Neuronal stem cell (in vitro differentiated cells): Measurements from ENCODE around the gene CEBPA.

ENCODE experiments used
- DNase-seq: peaks from one replicate; pipeline ENCODE4 v3.0.0-alpha.2; 2013; ENCODE audit warnings: low spot score
- H2AFZ ChIP-seq: one replicate; pipeline ENCODE4 v1.6.1; 2013; ENCODE audit warnings: mild to moderate bottlenecking, low read length, inconsistent platforms
- H2AK5ac ChIP-seq: 2 replicates; pipeline ENCODE4 v1.6.1; 2013; ENCODE audit warnings: low read depth, mild to moderate bottlenecking, inconsistent platforms, low read length, moderate library complexity, mixed read lengths
- H2BK120ac ChIP-seq: 2 replicates; pipeline ENCODE4 v1.6.1; 2013; ENCODE audit warnings: low read depth, mild to moderate bottlenecking, inconsistent platforms, low read length, moderate library complexity, mixed read lengths
- H2BK12ac ChIP-seq: one replicate; pipeline ENCODE4 v1.6.1; 2013; ENCODE audit warnings: low read length, inconsistent platforms
- H2BK15ac ChIP-seq: 2 replicates; pipeline ENCODE4 v1.6.1; 2013; ENCODE audit warnings: mild to moderate bottlenecking, low read length, inconsistent platforms, mixed read lengths
- H2BK5ac ChIP-seq: one replicate; pipeline ENCODE4 v1.6.1; 2013; ENCODE audit warnings: inconsistent platforms, mild to moderate bottlenecking, low read length, moderate library complexity
- H3K14ac ChIP-seq: one replicate; pipeline ENCODE4 v1.6.1; 2013; ENCODE audit warnings: low read length, inconsistent platforms
- H3K18ac ChIP-seq: 2 replicates; pipeline ENCODE4 v1.6.1; 2013; ENCODE audit warnings: low read length, inconsistent platforms
- H3K23ac ChIP-seq: 2 replicates; pipeline ENCODE4 v1.6.1; 2013; ENCODE audit warnings: low read depth, mild to moderate bottlenecking, mixed read lengths, low read length, inconsistent platforms; ENCODE audit not compliant: poor library complexity
- H3K27ac ChIP-seq: replicated peaks from 3 replicates; pipeline ENCODE4 v1.5.1; 2013; ENCODE audit warnings: low read length, inconsistent platforms
- H3K27me3 ChIP-seq, 3 experiments: 2 replicates each; pipeline ENCODE4 v1.6.1; 2013; ENCODE audit warnings: low read length in 3 of 3, mild to moderate bottlenecking in 2 of 3, inconsistent platforms in 1 of 3, low read depth in 1 of 3, mixed read lengths in 1 of 3, moderate library complexity in 1 of 3; ENCODE audit not compliant: control insufficient read depth in 3 of 3, insufficient read depth in 3 of 3
- H3K36me3 ChIP-seq, 2 donors: replicated peaks in 1 of 2; 2 replicates each; pipeline ENCODE4 v1.6.1; 2013; ENCODE audit warnings: low read length in 2 of 2; ENCODE audit not compliant: control insufficient read depth in 2 of 2, insufficient read depth in 2 of 2
- H3K4ac ChIP-seq: 2 replicates; pipeline ENCODE4 v1.6.1; 2013; ENCODE audit warnings: inconsistent platforms, mild to moderate bottlenecking, low read length, moderate library complexity
- H3K4me1 ChIP-seq, 2 donors: 1 replicate in 1 of 2; 2 replicates in 1 of 2; pipeline ENCODE4 v1.6.1; 2013; ENCODE audit warnings: low read length in 2 of 2, low read depth in 1 of 2; ENCODE audit not compliant: control insufficient read depth in 2 of 2, insufficient read depth in 1 of 2
- H3K4me2 ChIP-seq: one replicate; pipeline ENCODE4 v1.6.1; 2013; ENCODE audit warnings: mild to moderate bottlenecking, low read length, inconsistent platforms; ENCODE audit not compliant: insufficient read depth, poor library complexity, severe bottlenecking
- H3K4me3 ChIP-seq, 2 donors: 2 replicates each; pipeline ENCODE4 v1.5.1; 2013; ENCODE audit warnings: low read length in 2 of 2, mild to moderate bottlenecking in 2 of 2, inconsistent platforms in 1 of 2, moderate library complexity in 1 of 2
- H3K79me1 ChIP-seq: one replicate; pipeline ENCODE4 v1.6.1; 2013; ENCODE audit warnings: low read depth, mild to moderate bottlenecking, inconsistent platforms, low read length, moderate library complexity
- H3K9ac ChIP-seq: one replicate; pipeline ENCODE4 v1.6.1; 2013; ENCODE audit warnings: mild to moderate bottlenecking, low read depth, low read length, inconsistent platforms; ENCODE audit not compliant: poor library complexity
- H3K9me3 ChIP-seq, 2 donors: replicated peaks in 1 of 2; 2 replicates each; pipeline versions ENCODE3 to v1.6.1; 2013; ENCODE audit warnings: low read length in 2 of 2, mild to moderate bottlenecking in 2 of 2, inconsistent platforms in 1 of 2, low read depth in 1 of 2, mixed read lengths in 1 of 2, moderate library complexity in 1 of 2; ENCODE audit not compliant: control insufficient read depth in 2 of 2, insufficient read depth in 1 of 2
- H4K8ac ChIP-seq: one replicate; pipeline ENCODE4 v1.6.1; 2013; ENCODE audit warnings: low read depth, mild to moderate bottlenecking, inconsistent platforms, low read length, moderate library complexity
- H4K91ac ChIP-seq: one replicate; pipeline ENCODE4 v1.6.1; 2013; ENCODE audit warnings: low read length, low read depth, mild to moderate bottlenecking, inconsistent platforms; ENCODE audit not compliant: poor library complexity
- WGBS, 2 donors: extraction: QIAGEN DNeasy Blood & Tissue Kit; methylation state at CpG; one replicate each; pipeline ENCODE4 v1.1.7; 2013; ENCODE audit warnings: missing lambda C conversion rate in 2 of 2, mixed read lengths in 1 of 2; ENCODE audit not compliant: insufficient read length in 2 of 2, insufficient replicate concordance in 1 of 2; ENCODE audit errors: extremely low coverage in 2 of 2; 5-methylcytosine and 5-hydroxymethylcytosine counted together

The CEBPA gene

GRCh38 chr19:33293255-33294057 is 8.9 kb downstream of the CEBPA start:
- Histone ChIP-seq H3K4me2 (no peak overlapping the region), H3K27ac (no peak overlapping the region), H3K36me3 (no peaks in the 10 kb centered on the region), H3K79me1 (no peaks in the 10 kb centered on the region), H2BK15ac (peak overlapping the region; percentile 14), H2AFZ (peak overlapping the region; percentile 1), H3K4me1 (peaks cover 0 to 2% of the 10 kb centered on the region in 2 donors), H3K27me3 (peaks cover 0 to 74% (median 0%) of the 10 kb centered on the region in 3 experiments), H3K23ac (peak overlapping the region; percentile 5), H2AK5ac (no peak overlapping the region), H4K8ac (no peak overlapping the region), H4K91ac (no peak overlapping the region), H3K18ac (peak overlapping the region; percentile 57), H2BK5ac (peak overlapping the region; percentile 45), H2BK120ac (no peak overlapping the region), H3K4ac (no peak overlapping the region), H2BK12ac (no peak overlapping the region), H3K9me3 (peaks cover 0 to 5% of the 10 kb centered on the region in 2 donors), H3K14ac (no peak overlapping the region), H3K4me3 (no peak overlapping the region), H3K9ac (no peak overlapping the region)
- no CpG with 5 or more reads among the region's 22 CpGs for WGBS, 2 donors
- DNase-seq, result no peak

- Histone ChIP-seq H2BK120ac (no peak overlapping the region), H4K8ac (no peak overlapping the region), H4K91ac (no peak overlapping the region), H2AFZ (no peak overlapping the region), H3K4me3 (no peak overlapping the region), H2BK12ac (no peak overlapping the region), H3K23ac (no peak overlapping the region), H2BK5ac (no peak overlapping the region), H3K9ac (peak overlapping the region; percentile 5), H3K27me3 (peaks cover 0 to 67% (median 0%) of the 10 kb centered on the region in 3 experiments), H3K27ac (no peak overlapping the region), H3K4me2 (no peak overlapping the region), H2BK15ac (no peak overlapping the region), H3K14ac (no peak overlapping the region), H3K9me3 (peaks cover 0 to 5% of the 10 kb centered on the region in 2 donors), H3K4ac (no peak overlapping the region), H3K18ac (no peak overlapping the region), H3K79me1 (no peaks in the 10 kb centered on the region), H2AK5ac (no peak overlapping the region), H3K36me3 (no peaks in the 10 kb centered on the region), H3K4me1 (peaks cover 0 to 2% of the 10 kb centered on the region in 2 donors)
- WGBS, 2 donors, result no CpG with 5 or more reads among the region's 16 CpGs
- no peak for DNase-seq
These were observed 9.6 kb downstream of the CEBPA start for GRCh38 chr19:33292595-33293254.

- no peak overlapping the region for H3K9ac ChIP-seq
- H2BK15ac ChIP-seq, result no peak overlapping the region
- H3K9me3 ChIP-seq, result peaks cover 0 to 5% of the 10 kb centered on the region in 2 donors
- no peak overlapping the region for H2BK120ac ChIP-seq
- H2AFZ ChIP-seq, result no peak overlapping the region
- peak overlapping the region; percentile 35 for H3K18ac ChIP-seq
- peak overlapping the region; percentile 46 for H3K4ac ChIP-seq
- peak overlapping the region; percentile 58 for H3K23ac ChIP-seq
- DNase-seq, result no peak
- H3K36me3 ChIP-seq, result no peaks in the 10 kb centered on the region
- no peak overlapping the region for H2BK12ac ChIP-seq
- H3K4me2 ChIP-seq, result no peak overlapping the region
- no CpG with 5 or more reads among the region's 15 CpGs for WGBS, 2 donors
- no peak overlapping the region for H4K8ac ChIP-seq
- peak overlapping the region; percentile 13 for H2AK5ac ChIP-seq
- no peak overlapping the region for H3K4me3 ChIP-seq
- peaks cover 0 to 2% of the 10 kb centered on the region in 2 donors for H3K4me1 ChIP-seq
- no peak overlapping the region for H4K91ac ChIP-seq
- H2BK5ac ChIP-seq, result no peak overlapping the region
- H3K27ac ChIP-seq, result no peak overlapping the region
- H3K79me1 ChIP-seq, result no peaks in the 10 kb centered on the region
- H3K14ac ChIP-seq, result no peak overlapping the region
- peaks cover 0 to 59% (median 0%) of the 10 kb centered on the region in 3 experiments for H3K27me3 ChIP-seq
These were observed 10.5 kb downstream of the CEBPA start for GRCh38 chr19:33291623-33292534.
